ENCODE data around the gene ABCB1. TPM values are rescaled to one million over a fixed set of nuclear protein-coding genes. Genes with fewer than 3 reads are reported as not detected.

ABCB1 gene
- total RNA-seq, 4 donors from 2014 or later = 0.22 to 0.56 (median 0.30) TPM

DNA sequence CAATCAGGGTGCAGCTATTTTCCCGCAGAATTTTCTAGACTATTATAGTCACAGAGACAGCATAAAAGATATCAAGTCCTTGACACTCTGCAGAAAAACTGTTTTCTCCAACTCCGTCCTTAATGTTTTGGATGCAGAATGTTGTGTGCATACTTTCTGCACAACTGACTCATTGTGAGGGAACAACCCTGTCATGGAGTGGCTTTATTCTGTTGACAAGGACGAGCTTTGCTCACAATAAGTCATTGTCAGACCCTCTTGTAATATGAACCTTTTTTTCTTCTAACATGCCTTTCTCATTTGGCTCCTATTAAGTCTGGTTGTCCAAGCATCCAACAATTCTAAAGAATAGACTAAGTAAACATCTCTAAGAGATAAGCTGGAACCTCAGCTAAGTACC is 142.5 kb downstream of the ABCB1 start:
- peaks cover 0 to 17% of the 10 kb centered on the region in 2 donors for H3K4me1 ChIP-seq
- no peaks in the 10 kb centered on the region for H3K9me3 ChIP-seq
- intact Hi-C loops (cut with DNase I; ENCODE audit: low total_unique reads) = loop anchor here (10.0 kb wide), 1 partner anchor 117 kb away; no protein-coding TSS in a partner anchor
- no peak overlapping the region for H3K27ac ChIP-seq
- in situ Hi-C loops (cut with MboI; ENCODE audit: low sequenced_read_pairs in 4 of 4) = no loop called here
- DNase-seq = no peak
- no peaks in the 10 kb centered on the region for H3K36me3 ChIP-seq
- no peak overlapping the region for H3K4me3 ChIP-seq
- no peak for ATAC-seq
- no peaks in the 10 kb centered on the region for H3K27me3 ChIP-seq
- TF ChIP-seq POLR2A (IDR thresholded peaks at IDR 0.05) = no peak
- TF ChIP-seq, protein P1, sequence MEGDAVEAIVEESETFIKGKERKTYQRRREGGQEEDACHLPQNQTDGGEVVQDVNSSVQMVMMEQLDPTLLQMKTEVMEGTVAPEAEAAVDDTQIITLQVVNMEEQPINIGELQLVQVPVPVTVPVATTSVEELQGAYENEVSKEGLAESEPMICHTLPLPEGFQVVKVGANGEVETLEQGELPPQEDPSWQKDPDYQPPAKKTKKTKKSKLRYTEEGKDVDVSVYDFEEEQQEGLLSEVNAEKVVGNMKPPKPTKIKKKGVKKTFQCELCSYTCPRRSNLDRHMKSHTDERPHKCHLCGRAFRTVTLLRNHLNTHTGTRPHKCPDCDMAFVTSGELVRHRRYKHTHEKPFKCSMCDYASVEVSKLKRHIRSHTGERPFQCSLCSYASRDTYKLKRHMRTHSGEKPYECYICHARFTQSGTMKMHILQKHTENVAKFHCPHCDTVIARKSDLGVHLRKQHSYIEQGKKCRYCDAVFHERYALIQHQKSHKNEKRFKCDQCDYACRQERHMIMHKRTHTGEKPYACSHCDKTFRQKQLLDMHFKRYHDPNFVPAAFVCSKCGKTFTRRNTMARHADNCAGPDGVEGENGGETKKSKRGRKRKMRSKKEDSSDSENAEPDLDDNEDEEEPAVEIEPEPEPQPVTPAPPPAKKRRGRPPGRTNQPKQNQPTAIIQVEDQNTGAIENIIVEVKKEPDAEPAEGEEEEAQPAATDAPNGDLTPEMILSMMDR (IDR thresholded peaks at IDR 0.05 in 4 of 5, conservative IDR thresholded peaks at IDR 0.05 in 1 of 5) = no peak

DNA sequence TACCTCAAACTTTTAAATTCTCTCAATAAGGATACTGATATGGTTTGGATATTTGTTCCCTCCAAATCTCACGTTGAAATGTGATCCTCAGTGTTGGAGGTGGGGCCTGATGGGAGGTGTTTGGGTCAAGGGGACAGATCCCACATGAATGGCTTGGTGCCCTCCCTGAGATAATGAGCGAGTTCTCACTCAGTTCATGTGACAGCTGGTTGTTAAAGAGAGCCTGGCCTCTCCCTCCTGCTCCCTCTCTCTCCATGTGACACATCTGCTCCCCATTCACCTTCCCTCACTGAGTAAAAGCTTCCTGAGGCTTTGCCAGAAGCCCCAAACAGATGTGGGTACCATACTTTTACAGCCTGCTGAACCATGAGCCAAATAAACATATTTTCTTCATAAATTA is 144.4 kb downstream of the ABCB1 start:
- Histone ChIP-seq H3K27me3 (no peaks in the 10 kb centered on the region), H3K4me3 (no peak overlapping the region), H3K9me3 (no peaks in the 10 kb centered on the region), H3K4me1 (peaks cover 0 to 17% of the 10 kb centered on the region in 2 donors), H3K36me3 (no peaks in the 10 kb centered on the region), H3K27ac (peak overlapping the region in 3 of 4 donors; percentile 22 to 60 (median 53))
- intact Hi-C loops (cut with DNase I; ENCODE audit: low total_unique reads) = loop anchor here (10.0 kb wide), 1 partner anchor 119 kb away; no protein-coding TSS in a partner anchor
- in situ Hi-C loops (cut with MboI; ENCODE audit: low sequenced_read_pairs in 4 of 4) = no loop called here
- no peak for ATAC-seq
- DNase-seq = no peak
- TF ChIP-seq POLR2A (IDR thresholded peaks at IDR 0.05) = no peak
- TF ChIP-seq, protein P1 (IDR thresholded peaks at IDR 0.05 in 4 of 5, conservative IDR thresholded peaks at IDR 0.05 in 1 of 5) = no peak

Other genes starting within 250 kb of the ABCB1 start
- gene ABCB4, start 125.2 kb downstream of the ABCB1 start, total RNA-seq = 1 to 10 TPM in 2 of 4 donors, under 1 TPM in 2; 0.61 to 2.3 (median 1.1) TPM
- 1 to 10 TPM in 1 of 4 donors, under 1 TPM in 3; 0.15 to 3.4 (median 0.61) TPM for gene RUNDC3B, start 27.5 kb upstream of the ABCB1 start, total RNA-seq